CD4-positive, alpha-beta T cell treated with Interleukin-1 beta for 1 hour (primary cell): ENCODE results near the gene ZNF106.

Source experiments
- DNase-seq, 2 donors: peaks; one replicate each; pipeline ENCODE4 v3.0.0-alpha.2; 2020 to 2022

ZNF106 gene

GRCh38 chr15:42404461-42405235, 86.3 kb downstream of the ZNF106 start:
- no peak for DNase-seq

GRCh38 chr15:42403389-42403788, 87.6 kb downstream of the ZNF106 start:
- no peak for DNase-seq

- no peak for DNase-seq
These were observed 88.3 kb downstream of the ZNF106 start for GRCh38 chr15:42402455-42403205.

GRCh38 chr15:42401544-42402454, 89.1 kb downstream of the ZNF106 start:
- DNase-seq: peak; percentile 12 to 13

GRCh38 chr15:42395838-42396237, 95.1 kb downstream of the ZNF106 start:
- no peak for DNase-seq

- no peak for DNase-seq
These were observed 96.8 kb downstream of the ZNF106 start for GRCh38 chr15:42394106-42394505.

- DNase-seq: no peak
These were observed 98.5 kb downstream of the ZNF106 start for GRCh38 chr15:42392309-42393024.

GRCh38 chr15:42387603-42388002, 103.3 kb downstream of the ZNF106 start:
- DNase-seq: no peak

GRCh38 chr15:42385980-42386700, 104.8 kb downstream of the ZNF106 start:
- no peak for DNase-seq

- no peak for DNase-seq
These were observed 105.5 kb downstream of the ZNF106 start for GRCh38 chr15:42385206-42385979.

GRCh38 chr15:42384597-42384996, 106.3 kb downstream of the ZNF106 start:
- no peak for DNase-seq

- no peak for DNase-seq
These were observed 112.9 kb downstream of the ZNF106 start for GRCh38 chr15:42378011-42378410.

- no peak for DNase-seq
These were observed 115.0 kb downstream of the ZNF106 start for GRCh38 chr15:42375941-42376340.

GRCh38 chr15:42375252-42375651, 115.7 kb downstream of the ZNF106 start:
- DNase-seq: no peak

GRCh38 chr15:42374810-42375209, 116.1 kb downstream of the ZNF106 start:
- DNase-seq: no peak

GRCh38 chr15:42373936-42374335, 117.0 kb downstream of the ZNF106 start:
- DNase-seq: no peak

- no peak for DNase-seq
These were observed 117.7 kb downstream of the ZNF106 start for GRCh38 chr15:42373274-42373673.

- DNase-seq: no peak
These were observed 119.8 kb downstream of the ZNF106 start for GRCh38 chr15:42371096-42371495.

- no peak for DNase-seq
These were observed 122.8 kb downstream of the ZNF106 start for GRCh38 chr15:42368096-42368495.

- DNase-seq: peak in 1 of 2 donors; percentile 30
These were observed 123.9 kb downstream of the ZNF106 start for GRCh38 chr15:42367041-42367440.
